NCI-H2171 treated with DMSO at 0.1 percent for 48 hours (cell line): ENCODE results near the gene ACTN1.
A peak's percentile ranks its signal among the peaks of the same experiment; 100 is the strongest.

ENCODE experiments used
- DNase-seq: peaks from one replicate; lab custom pipeline; 2025; lab: John Stamatoyannopoulos, UW

ACTN1 gene

GRCh38 chr14:68951035-68951797 lies 27.9 kb downstream of the ACTN1 start:
- no peak for DNase-seq

- DNase-seq, result no peak
Measured at GRCh38 chr14:68950111-68950510, 29.0 kb downstream of the ACTN1 start.

- no peak for DNase-seq
Measured at GRCh38 chr14:68949601-68949965, 29.5 kb downstream of the ACTN1 start.

- no peak for DNase-seq
Measured at GRCh38 chr14:68948686-68949600, 30.2 kb downstream of the ACTN1 start.

- peak; percentile 93 for DNase-seq
Measured at GRCh38 chr14:68947802-68948201, 31.3 kb downstream of the ACTN1 start.

GRCh38 chr14:68946489-68946822 lies 32.6 kb downstream of the ACTN1 start:
- no peak for DNase-seq

GRCh38 chr14:68945585-68946488 lies 33.3 kb downstream of the ACTN1 start:
- peak; percentile 62 for DNase-seq

GRCh38 chr14:68945190-68945584 lies 33.9 kb downstream of the ACTN1 start:
- peak; percentile 44 for DNase-seq

GRCh38 chr14:68944162-68944561 lies 34.9 kb downstream of the ACTN1 start:
- no peak for DNase-seq

- DNase-seq, result no peak
Measured at GRCh38 chr14:68943107-68943506, 36.0 kb downstream of the ACTN1 start.

GRCh38 chr14:68942296-68943035 lies 36.6 kb downstream of the ACTN1 start:
- DNase-seq, result no peak

- DNase-seq, result no peak
Measured at GRCh38 chr14:68941820-68942219, 37.3 kb downstream of the ACTN1 start.

GRCh38 chr14:68940614-68941185 lies 38.4 kb downstream of the ACTN1 start:
- DNase-seq, result no peak

- DNase-seq, result no peak
Measured at GRCh38 chr14:68939893-68940613, 39.0 kb downstream of the ACTN1 start.

- DNase-seq, result no peak
Measured at GRCh38 chr14:68939181-68939892, 39.8 kb downstream of the ACTN1 start.

GRCh38 chr14:68938271-68939150 lies 40.6 kb downstream of the ACTN1 start:
- no peak for DNase-seq

GRCh38 chr14:68937471-68938270 lies 41.4 kb downstream of the ACTN1 start:
- no peak for DNase-seq

GRCh38 chr14:68936980-68937379 lies 42.1 kb downstream of the ACTN1 start:
- DNase-seq, result no peak
